Suprapubic skin (tissue), 4 donors: Measurements from ENCODE around the gene AMPD2. TPM values are rescaled to one million over a fixed set of nuclear protein-coding genes. Genes with fewer than 3 reads are reported as not detected.

Experiments
- DNase-seq, 2 donors: peaks; one replicate each; pipeline ENCODE4 v3.0.0-alpha.2; 2019; ENCODE audit warnings: low spot score in 2 of 2
- H3K27ac ChIP-seq: fragments of 200-600 bp; sonication (generic); one replicate; pipeline ENCODE4 v1.5.1; 2019
- H3K27me3 ChIP-seq: fragments of 200-600 bp; sonication (generic); one replicate; pipeline ENCODE4 v1.5.1; 2019
- H3K36me3 ChIP-seq: fragments of 200-600 bp; sonication (generic); one replicate; pipeline ENCODE4 v1.5.1; 2019
- H3K4me1 ChIP-seq: fragments of 200-600 bp; sonication (generic); one replicate; pipeline ENCODE4 v1.5.1; 2019
- H3K4me3 ChIP-seq: fragments of 200-600 bp; sonication (generic); one replicate; pipeline ENCODE4 v1.5.1; 2019; ENCODE audit warnings: mild to moderate bottlenecking
- H3K9me3 ChIP-seq: fragments of 200-600 bp; sonication (generic); one replicate; pipeline ENCODE4 v1.5.1; 2019
- EP300 ChIP-seq: sonication (generic); formaldehyde crosslinking; IDR thresholded peaks from one replicate; pipeline ENCODE4 v1.6.1; 2017; ENCODE audit warnings: antibody characterized with exemption
- POLR2A ChIP-seq, 2 donors: fragments of 450-650 bp; IDR thresholded peaks; one replicate each; pipeline ENCODE4 v1.6.1; 2017; ENCODE audit warnings: antibody characterized with exemption in 2 of 2, mild to moderate bottlenecking in 2 of 2, moderate library complexity in 2 of 2
- POLR2AphosphoS5 ChIP-seq, 3 donors: sonication (generic); formaldehyde crosslinking; IDR thresholded peaks; one replicate each; pipeline ENCODE4 v1.6.1; 2017; ENCODE audit warnings: antibody characterized with exemption in 3 of 3
- WGBS: methylation state at CpG from one replicate; pipeline ENCODE4 v1.1.5; 2018; 5-methylcytosine and 5-hydroxymethylcytosine counted together
- total RNA-seq, 4 donors: library from RNA; depleted of rRNA; stranded (reverse); fragments of >200 nt; gene quantifications; one replicate each; pipeline ENCODE4 v1.1.0, GENCODE V29; 2016
- TF ChIP-seq, protein P1 (sequence below), 2 donors: fragments of 200-600 bp in 1 of 2; fragments of 450-650 bp in 1 of 2; sonication (generic) in 1 of 2; IDR thresholded peaks; one replicate each; pipeline ENCODE4 v1.5.1; 2016 to 2019; ENCODE audit warnings: antibody characterized with exemption in 2 of 2, mild to moderate bottlenecking in 1 of 2, moderate library complexity in 1 of 2

The AMPD2 gene
- total RNA-seq, 4 donors from 2014 or later = 48.4 to 69.1 (median 58.1) TPM

DNA sequence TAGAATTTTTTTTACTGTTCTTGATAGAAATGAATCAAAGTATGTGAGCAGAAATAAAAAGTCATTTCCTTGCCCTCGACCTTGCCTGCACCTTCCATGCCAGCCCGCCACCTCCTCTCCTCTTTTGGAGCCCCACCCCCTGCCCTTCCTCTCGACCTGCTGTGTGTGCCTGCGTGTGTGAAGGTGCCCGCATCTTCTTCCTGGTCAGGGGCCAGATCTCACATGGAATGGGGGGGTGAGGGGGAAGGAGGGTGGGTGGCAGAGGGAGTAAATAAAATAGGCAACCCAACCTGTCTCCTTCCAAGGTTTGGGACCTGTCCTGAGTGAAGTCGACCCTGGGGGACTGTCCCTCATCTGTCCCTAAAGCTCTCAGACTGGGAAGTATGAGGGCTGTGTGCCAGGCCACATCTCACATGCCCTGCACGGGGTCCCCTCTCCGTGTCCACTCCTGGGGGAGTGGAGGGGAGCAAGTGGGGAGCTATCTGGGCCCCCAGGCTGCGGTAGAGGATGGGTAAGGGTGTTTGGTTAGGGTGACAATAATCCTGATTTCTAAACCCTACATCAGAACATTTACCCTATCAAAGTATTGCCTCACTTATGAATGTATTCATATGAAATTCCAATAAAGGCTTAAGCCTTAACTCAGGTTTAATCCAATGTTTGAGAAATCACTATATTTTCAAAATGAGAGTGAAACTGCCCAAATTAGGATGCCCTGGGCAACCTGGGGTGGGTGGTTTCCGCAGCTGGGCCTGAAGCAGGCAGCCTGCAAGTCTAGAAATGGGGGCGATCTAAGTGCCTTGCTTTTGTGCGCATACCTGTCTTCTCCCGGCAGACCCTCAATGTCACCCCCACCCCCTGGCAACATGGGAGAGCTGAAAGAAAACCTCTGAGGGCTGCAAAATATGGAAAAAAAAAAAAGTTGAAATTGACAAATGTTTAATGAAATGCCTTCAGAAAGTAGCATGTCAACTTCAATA is 15.4 kb downstream of the AMPD2 start:
- peaks cover 12% of the 10 kb centered on the region for H3K36me3 ChIP-seq
- H3K9me3 ChIP-seq = no peaks in the 10 kb centered on the region
- H3K27me3 ChIP-seq = no peaks in the 10 kb centered on the region
- H3K27ac ChIP-seq = no peak overlapping the region
- 58% methylated on average over 13 of the region's 13 CpGs for WGBS
- H3K4me3 ChIP-seq = no peak overlapping the region
- TF ChIP-seq, protein P1, sequence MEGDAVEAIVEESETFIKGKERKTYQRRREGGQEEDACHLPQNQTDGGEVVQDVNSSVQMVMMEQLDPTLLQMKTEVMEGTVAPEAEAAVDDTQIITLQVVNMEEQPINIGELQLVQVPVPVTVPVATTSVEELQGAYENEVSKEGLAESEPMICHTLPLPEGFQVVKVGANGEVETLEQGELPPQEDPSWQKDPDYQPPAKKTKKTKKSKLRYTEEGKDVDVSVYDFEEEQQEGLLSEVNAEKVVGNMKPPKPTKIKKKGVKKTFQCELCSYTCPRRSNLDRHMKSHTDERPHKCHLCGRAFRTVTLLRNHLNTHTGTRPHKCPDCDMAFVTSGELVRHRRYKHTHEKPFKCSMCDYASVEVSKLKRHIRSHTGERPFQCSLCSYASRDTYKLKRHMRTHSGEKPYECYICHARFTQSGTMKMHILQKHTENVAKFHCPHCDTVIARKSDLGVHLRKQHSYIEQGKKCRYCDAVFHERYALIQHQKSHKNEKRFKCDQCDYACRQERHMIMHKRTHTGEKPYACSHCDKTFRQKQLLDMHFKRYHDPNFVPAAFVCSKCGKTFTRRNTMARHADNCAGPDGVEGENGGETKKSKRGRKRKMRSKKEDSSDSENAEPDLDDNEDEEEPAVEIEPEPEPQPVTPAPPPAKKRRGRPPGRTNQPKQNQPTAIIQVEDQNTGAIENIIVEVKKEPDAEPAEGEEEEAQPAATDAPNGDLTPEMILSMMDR (IDR thresholded peaks at IDR 0.05) = no peak
- no peak for TF ChIP-seq POLR2A (IDR thresholded peaks at IDR 0.05)
- DNase-seq = peak in 1 of 2 donors; percentile 58
- H3K4me1 ChIP-seq = peaks cover 35% of the 10 kb centered on the region

DNA sequence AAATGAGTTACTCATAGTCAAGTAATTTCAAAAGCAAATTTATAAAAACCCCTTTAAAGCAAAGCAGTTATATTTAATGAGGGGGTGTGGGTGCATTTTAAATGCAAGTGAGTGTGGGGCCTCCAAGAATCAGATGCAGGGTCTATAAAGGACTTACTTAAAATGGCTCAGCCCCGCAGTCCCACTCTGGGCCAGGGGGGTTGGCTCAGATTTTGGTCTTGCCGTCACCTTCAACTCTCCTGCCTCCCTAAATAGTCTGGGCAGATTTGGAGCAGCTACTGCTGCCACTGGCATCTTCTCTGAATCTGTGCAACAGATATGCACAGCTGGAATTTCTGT is 16.2 kb downstream of the AMPD2 start:
- no peak for TF ChIP-seq EP300
- TF ChIP-seq POLR2A (IDR thresholded peaks at IDR 0.05) = no peak
- TF ChIP-seq, protein P1 (IDR thresholded peaks at IDR 0.05) = no peak
- no peak for TF ChIP-seq POLR2AphosphoS5 (IDR thresholded peaks at IDR 0.05)

DNA sequence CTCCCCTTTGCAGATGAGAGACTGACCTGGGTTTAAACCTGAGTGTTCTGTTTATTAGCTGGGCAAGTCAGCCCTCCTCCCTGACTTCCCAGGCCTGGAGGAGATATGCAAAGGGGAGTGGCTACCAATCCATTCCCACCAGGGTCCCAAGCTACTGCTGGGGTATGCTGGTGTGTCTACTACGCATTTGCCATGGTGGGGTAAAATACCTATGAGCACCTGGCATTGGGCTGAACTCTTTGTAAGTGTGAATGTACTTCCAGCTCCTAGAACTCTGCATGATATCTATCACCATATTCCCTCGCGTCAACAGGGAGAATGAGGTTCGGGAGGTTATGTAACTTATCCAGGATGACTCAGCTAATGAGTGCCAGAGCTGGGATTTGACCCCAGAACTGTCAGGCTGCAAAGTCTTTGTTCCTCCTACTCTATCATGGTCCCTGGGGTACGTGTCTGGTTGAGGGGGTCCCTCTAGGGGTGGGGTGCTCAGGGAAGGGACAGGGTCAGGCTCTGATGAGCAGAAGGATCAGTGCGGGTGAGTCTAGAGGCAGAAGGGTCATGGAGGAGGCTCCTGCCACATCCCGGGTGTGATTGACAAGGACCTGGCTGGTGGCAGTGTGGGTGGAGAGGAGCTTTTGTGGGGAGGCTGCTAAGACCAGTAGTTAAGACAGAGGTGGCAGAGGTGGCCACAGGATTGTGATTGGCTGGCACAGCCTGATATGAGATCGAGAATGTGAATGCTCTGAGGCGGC is 16.7 kb downstream of the AMPD2 start:
- TF ChIP-seq, protein P1 (IDR thresholded peaks at IDR 0.05) = no peak
- TF ChIP-seq POLR2A (IDR thresholded peaks at IDR 0.05) = no peak
- TF ChIP-seq POLR2AphosphoS5 (IDR thresholded peaks at IDR 0.05) = no peak
- TF ChIP-seq EP300 = no peak
- DNase-seq = peak in 1 of 2 donors; percentile 65
- no peaks in the 10 kb centered on the region for H3K9me3 ChIP-seq
- peaks cover 2% of the 10 kb centered on the region for H3K36me3 ChIP-seq
- peaks cover 41% of the 10 kb centered on the region for H3K4me1 ChIP-seq
- H3K27ac ChIP-seq = no peak overlapping the region
- H3K27me3 ChIP-seq = no peaks in the 10 kb centered on the region
- WGBS = 47% methylated on average over 9 of the region's 9 CpGs
- H3K4me3 ChIP-seq = no peak overlapping the region

More for the DNA sequence above, 16.2 kb downstream of the AMPD2 start:
- peak in 1 of 2 donors; percentile 8 for DNase-seq
- 66% methylated on average over 2 of the region's 2 CpGs for WGBS
- Histone ChIP-seq H3K4me1 (peaks cover 41% of the 10 kb centered on the region), H3K4me3 (no peak overlapping the region), H3K36me3 (peaks cover 7% of the 10 kb centered on the region), H3K9me3 (no peaks in the 10 kb centered on the region), H3K27ac (no peak overlapping the region), H3K27me3 (no peaks in the 10 kb centered on the region)

- H3K9me3 ChIP-seq = no peaks in the 10 kb centered on the region
- no peaks in the 10 kb centered on the region for H3K36me3 ChIP-seq
- no peaks in the 10 kb centered on the region for H3K27me3 ChIP-seq
- H3K4me1 ChIP-seq = peaks cover 31% of the 10 kb centered on the region
- WGBS = 88% methylated on average over 7 of the region's 7 CpGs
- H3K4me3 ChIP-seq = no peak overlapping the region
- peak in 1 of 2 donors; percentile 64 for DNase-seq
- TF ChIP-seq POLR2A (IDR thresholded peaks at IDR 0.05) (no peak), POLR2AphosphoS5 (IDR thresholded peaks at IDR 0.05) (no peak), EP300 (no peak)
- TF ChIP-seq, protein P1 (IDR thresholded peaks at IDR 0.05) = no peak
- no peak overlapping the region for H3K27ac ChIP-seq
Observed at GRCh38 chr1:109637446-109637845, 17.8 kb downstream of the AMPD2 start.
